ENCODE data around the gene P2RY2. TPM values are rescaled to one million over a fixed set of nuclear protein-coding genes. Genes with fewer than 3 reads are reported as not detected.

Gene P2RY2
- total RNA-seq, 2 donors from 2014 or later, result 9.5 to 14.7 TPM

DNA sequence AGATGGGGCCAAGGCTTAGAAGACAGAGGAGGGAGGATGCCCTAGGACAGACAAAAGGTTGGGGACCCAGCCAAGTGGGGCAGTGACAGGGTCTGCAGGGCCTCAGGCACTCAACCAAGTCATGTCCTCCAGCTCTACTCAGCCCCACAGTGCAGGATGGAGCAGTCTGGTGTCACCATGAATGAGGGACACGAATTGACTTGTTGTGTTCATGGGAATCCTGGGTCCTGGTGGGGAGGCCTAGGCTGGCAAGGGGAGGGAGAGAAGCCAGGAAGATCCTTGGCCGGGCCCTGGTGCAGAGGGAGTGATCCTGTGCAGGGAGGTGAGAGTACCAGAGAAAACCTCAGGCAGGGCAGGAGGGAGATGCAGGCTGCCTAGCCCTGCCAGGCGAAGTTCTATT, 66.0 kb downstream of the P2RY2 start:
- Histone ChIP-seq H3K27me3 (no peaks in the 10 kb centered on the region), H3K4me1 (peaks cover 0 to 20% of the 10 kb centered on the region in 2 donors)

DNA sequence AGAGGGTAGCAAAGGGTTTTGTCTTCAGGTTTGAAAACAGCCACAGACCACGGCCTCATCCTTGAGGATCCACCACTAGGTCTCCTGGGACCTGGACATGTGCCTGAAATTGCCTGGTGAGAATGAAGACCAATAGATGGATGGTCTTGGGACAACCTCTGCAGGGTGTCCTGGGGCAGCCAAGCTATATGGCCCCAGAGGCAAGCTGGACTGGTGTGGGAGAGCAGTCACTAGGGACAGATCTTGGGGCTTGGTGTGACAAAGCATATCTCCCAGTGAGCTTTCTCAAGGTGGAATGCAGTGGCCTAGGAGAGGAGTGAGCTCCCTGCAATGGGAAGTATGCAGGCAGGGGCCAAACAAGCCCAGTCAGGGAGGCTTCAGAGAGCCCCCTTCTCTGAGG, 67.6 kb downstream of the P2RY2 start:
- H3K4me3 ChIP-seq, result no peak overlapping the region
- DNase-seq (ENCODE audit: low spot score), result no peak
- H3K36me3 ChIP-seq, result no peaks in the 10 kb centered on the region
- H3K27me3 ChIP-seq, result no peaks in the 10 kb centered on the region
- peaks cover 0 to 28% of the 10 kb centered on the region in 2 donors for H3K4me1 ChIP-seq
- H3K9me3 ChIP-seq, result no peaks in the 10 kb centered on the region
- TF ChIP-seq, protein P1, sequence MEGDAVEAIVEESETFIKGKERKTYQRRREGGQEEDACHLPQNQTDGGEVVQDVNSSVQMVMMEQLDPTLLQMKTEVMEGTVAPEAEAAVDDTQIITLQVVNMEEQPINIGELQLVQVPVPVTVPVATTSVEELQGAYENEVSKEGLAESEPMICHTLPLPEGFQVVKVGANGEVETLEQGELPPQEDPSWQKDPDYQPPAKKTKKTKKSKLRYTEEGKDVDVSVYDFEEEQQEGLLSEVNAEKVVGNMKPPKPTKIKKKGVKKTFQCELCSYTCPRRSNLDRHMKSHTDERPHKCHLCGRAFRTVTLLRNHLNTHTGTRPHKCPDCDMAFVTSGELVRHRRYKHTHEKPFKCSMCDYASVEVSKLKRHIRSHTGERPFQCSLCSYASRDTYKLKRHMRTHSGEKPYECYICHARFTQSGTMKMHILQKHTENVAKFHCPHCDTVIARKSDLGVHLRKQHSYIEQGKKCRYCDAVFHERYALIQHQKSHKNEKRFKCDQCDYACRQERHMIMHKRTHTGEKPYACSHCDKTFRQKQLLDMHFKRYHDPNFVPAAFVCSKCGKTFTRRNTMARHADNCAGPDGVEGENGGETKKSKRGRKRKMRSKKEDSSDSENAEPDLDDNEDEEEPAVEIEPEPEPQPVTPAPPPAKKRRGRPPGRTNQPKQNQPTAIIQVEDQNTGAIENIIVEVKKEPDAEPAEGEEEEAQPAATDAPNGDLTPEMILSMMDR (IDR thresholded peaks at IDR 0.05), result no peak
- H3K27ac ChIP-seq, result no peak overlapping the region

More for the DNA sequence above, 66.0 kb downstream of the P2RY2 start:
- no peak overlapping the region for H3K27ac ChIP-seq
- no peaks in the 10 kb centered on the region for H3K36me3 ChIP-seq
- TF ChIP-seq, protein P1 (IDR thresholded peaks at IDR 0.05), result no peak
- no peak overlapping the region for H3K4me3 ChIP-seq
- no peak for DNase-seq (ENCODE audit: low spot score)
- H3K9me3 ChIP-seq, result no peaks in the 10 kb centered on the region

Other genes with a start within 250 kb of the P2RY2 start
- gene FCHSD2, start 76.0 kb upstream of the P2RY2 start, total RNA-seq, result 10 to 100 TPM; 23.9 to 24.0 TPM
- 1 to 10 TPM in 1 of 2 donors, under 1 TPM in 1; 0.19 to 1.9 TPM for gene P2RY6, start 54.1 kb downstream of the P2RY2 start, total RNA-seq
- 10 to 100 TPM; 41.6 to 59.9 TPM for gene ARHGEF17, start 90.0 kb downstream of the P2RY2 start, total RNA-seq
- gene RELT, start 158.1 kb downstream of the P2RY2 start, total RNA-seq, result 1 to 10 TPM; 2.0 to 7.0 TPM

All from right atrium auricular region (tissue), 2 donors.